GM19395 (cell line): Measurements from ENCODE around the gene GPX8.

Source experiments
- ATAC-seq: cut with Tn5 transposase; IDR thresholded peaks from one replicate; pipeline ENCODE4 v1.9.1; 2021; ENCODE audit warnings: mild to moderate bottlenecking, moderate library complexity; ENCODE audit not compliant: unreplicated experiment

The GPX8 gene

GRCh38 chr5:55159763-55160492 lies at the start of gene GPX8:
Gene GPX8 (plus strand): TSS chr5:55160171. CDS start chr5:55160193, 22 bp downstream.
- ATAC-seq = no peak

DNA sequence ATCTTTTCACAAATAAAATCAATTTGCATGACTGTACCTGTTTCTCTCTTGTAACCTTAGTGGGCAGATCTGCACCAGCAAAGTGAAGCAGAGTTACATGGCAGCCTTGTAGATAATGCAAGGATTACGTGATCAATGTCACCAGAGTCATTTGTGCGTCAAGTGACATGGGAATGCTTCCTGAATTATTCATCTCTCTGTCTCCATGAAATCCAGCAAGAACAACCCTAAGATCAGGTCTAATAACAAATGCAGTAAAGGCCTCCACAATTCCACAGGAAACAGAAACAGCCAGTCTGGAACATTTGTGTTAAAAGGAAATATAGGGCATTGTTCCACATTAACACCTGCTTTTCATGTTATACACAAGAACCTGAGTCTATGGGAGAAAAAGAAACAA lies 49.8 kb upstream of the GPX8 start:
- no peak for ATAC-seq

- ATAC-seq = no peak
Measured at GRCh38 chr5:55113327-55113726, 46.6 kb upstream of the GPX8 start.

DNA sequence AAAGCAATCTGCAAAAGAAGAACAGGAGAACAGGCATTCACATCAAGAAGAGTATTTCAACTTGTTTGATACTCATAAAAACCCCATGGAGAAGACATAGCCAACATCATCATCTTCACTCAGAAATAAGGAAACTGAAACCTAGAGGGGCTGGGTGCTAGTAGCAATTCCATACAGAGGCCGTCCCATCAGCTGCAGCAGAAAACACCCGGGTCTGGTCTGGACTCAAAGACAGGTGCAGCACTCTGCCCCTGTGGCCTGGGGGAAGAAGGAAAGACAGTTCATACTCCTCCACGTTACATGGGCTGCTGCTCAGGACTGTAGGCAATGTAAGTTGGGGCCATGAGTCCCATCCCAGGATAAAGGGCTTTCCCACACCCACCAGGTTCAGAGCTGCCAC lies 45.9 kb upstream of the GPX8 start:
- ATAC-seq = no peak

DNA sequence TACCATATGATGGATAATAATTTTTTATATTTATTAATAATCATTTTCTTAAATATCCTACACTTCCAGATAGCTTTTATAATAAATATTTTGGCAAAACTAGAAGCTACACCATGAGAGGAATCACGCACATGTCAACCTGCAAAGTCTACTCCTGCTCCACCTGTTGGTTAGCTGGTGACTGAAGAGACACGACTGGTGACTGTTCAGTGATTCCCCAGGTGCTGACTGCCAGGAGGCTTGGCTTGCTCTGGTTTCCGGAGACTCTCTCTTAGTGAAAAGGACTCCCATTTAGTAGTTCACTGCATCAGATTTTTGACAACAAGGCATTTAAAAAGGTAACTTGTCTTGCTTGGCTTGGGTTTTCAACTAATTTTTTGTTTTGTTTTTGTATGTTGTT lies 36.6 kb upstream of the GPX8 start:
- no peak for ATAC-seq

DNA sequence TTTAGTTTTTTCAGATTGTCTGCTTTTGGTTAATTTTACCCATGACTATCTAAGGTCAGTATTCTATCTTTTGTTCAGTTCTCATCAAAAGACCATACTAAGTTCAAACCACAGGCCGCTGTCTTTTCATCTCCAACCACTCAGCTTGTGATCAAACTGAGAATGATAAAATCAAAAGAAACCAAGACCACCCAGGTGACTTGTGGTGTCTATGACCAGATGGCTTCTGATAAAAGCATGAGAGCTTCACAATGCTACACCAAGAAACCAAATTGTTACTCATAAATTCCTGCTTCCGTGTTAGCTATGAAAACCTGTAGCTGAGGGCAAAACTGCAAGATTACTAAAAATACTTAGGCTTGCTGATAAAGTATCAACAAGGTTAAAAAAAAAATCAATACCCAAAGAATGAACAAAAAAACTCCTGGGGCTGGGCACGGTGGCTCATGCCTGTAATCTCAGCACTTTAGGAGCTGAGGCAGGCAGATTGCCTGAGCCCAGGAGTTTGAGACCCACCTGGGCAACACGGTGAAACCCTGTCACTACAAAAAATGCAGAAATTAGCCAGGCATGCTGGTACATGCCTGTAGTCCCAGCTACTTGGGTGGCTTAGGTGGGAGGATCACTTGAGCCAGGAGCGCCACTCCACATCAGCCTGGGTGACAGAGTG lies 25.8 kb upstream of the GPX8 start:
- no peak for ATAC-seq

DNA sequence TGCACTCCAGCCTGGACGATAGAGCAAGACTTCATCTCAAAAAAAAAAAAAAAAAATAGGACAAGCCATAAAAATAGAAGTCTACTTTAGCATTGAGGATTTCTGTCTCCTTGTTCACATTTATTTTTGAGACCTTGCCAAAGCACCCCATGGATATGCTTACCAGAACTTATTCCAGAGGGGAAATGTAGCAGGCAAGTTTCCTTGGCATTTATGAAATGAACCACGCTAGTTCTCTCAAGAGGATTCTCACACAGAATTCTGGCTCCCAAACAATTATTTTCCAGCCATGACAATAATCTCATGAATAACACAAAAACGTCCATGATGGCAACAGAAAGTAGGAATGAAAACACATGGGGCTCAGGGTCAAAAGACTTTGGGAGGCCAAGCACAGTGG lies 23.4 kb upstream of the GPX8 start:
- ATAC-seq = no peak

GRCh38 chr5:55140908-55141665 lies 18.9 kb upstream of the GPX8 start:
- ATAC-seq = no peak

- no peak for ATAC-seq
Measured at GRCh38 chr5:55141945-55142690, 17.9 kb upstream of the GPX8 start.

DNA sequence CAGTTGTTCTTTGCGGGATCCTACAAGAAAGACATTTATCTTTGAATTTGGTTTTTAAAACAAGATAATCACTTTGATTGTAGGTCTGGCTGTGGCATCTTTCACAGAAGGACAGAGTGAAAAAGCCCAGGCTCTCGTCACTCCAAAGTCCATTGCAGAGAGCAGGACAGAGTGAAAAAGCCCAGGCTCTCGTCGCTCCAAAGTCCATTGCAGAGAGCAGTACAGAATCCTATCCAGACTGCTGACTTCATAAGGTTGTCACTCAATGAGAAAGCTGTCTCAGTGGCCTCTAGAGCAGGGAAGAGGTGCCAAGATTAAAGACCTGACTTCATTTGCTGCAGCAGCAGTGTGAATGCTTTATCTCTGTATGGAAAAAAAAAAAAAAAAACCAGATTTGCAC lies 16.3 kb upstream of the GPX8 start:
- ATAC-seq = no peak

DNA sequence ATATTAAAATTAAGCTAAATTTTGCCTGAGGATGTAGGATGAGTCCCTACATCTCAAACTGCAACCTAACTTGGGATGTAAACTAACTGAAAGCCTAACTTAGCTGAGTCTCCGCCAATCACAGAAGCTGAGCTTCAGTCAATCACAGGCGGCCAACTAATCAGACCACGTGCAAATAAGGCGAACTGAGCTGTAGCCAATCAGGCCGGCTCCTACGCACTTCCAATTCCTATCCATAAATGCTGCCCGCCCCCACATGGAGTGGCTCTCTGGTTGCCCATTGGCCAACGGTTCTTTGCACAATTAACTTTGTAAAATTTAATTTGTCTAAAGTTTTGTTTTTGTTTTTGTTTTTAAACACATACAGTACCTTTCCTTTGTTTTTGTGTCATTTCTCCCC lies 13.9 kb upstream of the GPX8 start:
- ATAC-seq = no peak

DNA sequence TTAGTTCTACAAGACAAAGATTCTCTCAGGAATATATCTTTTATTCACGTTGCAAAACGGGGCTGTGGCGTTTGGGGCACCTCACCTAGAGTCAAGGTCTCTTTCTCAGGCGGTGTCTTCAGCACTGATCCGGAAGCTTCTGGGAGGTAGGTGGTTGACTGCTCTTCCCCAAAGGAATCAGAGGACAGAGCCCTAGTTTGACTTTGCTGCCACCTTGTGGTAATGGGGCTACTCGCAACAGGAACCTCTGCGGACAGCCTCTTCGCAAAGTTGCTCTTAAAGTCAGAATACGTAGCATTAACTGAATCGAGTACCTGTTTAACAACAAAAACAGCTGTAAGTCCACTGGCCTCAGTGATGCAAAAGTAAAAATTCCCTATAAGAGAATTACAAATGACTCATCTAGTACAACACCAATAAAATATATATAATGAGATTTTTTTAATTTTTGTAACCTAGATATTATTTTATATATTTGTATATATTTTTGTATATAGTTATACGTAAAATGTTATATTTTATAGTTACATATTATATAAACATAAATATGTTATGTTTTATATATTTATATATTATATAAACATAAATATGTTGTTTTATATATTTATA lies 13.3 kb upstream of the GPX8 start:
- no peak for ATAC-seq

GRCh38 chr5:55149308-55149795 lies 10.6 kb upstream of the GPX8 start:
- ATAC-seq = no peak

DNA sequence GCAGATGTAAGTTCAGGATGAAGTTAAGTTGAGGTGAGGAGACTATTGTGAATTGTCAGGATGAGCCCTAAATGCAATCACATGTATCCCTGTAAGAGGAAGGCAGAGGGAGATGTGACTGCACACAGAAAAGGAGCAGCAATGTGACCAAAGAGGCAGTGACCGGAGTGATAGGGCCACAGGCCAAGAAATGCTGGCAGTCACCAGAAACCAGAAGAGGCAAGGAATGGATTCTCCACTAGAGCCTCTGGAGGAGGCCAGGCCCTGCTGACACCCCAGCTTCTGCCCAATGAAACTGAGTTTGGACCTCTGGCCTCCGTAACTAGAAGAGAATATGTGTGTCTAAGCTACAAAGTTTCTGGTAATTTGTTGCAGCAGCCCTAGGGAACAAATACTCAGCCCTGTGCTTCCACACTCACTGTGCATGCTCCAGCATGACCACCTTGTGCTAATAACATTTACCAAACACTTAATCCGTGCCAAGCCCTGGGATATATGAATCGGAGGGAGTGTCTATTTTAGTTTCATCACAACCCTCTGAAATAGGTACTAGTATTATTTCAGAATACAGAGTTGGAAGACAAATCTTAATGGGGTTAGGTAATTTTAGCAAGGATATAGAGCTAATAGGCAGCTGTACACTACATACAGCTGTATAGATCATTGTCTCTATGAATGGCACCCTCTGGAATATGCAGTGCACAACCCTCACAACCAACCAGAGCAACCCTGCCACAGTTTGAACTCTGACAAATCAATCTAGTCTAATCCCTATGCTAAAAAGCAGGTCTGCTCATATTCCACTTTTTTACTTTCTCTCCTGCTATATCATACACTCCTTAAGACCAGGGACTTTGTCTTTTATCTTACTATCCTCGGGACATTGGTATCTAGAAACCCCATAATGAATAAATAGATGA lies 7.8 kb upstream of the GPX8 start:
- no peak for ATAC-seq

DNA sequence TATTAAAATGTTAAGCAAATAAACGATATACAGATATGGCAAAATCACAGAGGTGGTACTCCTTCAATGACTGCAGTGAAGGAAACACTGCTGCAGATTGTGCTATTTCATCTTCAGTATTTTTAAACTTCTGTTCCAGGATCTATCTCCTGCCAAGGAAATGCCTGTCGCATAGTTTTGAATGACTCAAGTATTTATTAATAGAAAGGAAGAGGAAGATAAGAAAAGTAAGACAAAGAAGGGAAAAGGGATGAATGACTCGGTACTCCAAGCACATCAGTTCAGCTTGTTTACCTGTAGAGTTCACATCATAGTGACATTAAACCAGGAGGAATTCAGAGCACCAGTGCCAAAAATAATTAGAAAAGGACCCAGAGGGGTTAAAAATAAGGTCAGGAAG lies 5.1 kb upstream of the GPX8 start:
- ATAC-seq = no peak

- no peak for ATAC-seq
Measured at GRCh38 chr5:55160493-55161209, 680 bp downstream of the GPX8 start.

- ATAC-seq = no peak
Measured at GRCh38 chr5:55162666-55163065, 2.7 kb downstream of the GPX8 start.

DNA sequence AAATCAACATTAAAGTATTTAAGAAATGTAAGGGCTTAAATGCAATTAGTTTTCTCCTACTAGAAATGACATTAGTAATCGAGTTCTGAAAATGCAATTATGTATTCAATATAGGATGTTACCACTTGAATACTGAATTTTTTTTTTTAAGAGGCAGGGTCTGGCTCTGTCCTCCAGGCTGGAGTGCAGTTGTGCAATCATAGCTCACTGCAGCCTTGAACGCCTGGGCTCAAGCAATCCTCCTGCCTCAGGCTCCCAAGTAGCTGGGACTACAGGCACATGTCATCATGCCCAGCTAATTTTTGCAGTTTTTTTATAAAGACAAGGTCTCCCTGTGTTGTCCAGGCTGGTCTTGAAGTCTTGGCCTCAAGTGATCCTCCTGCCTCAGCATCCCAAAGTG lies 11.5 kb downstream of the GPX8 start:
- no peak for ATAC-seq
